GM12875 (cell line): ENCODE data around the gene RCAN3.
"Not testable (repeated sequence)": the region's sequence is repeated elsewhere in the genome, so short reads cannot be mapped to it uniquely, and the experiment has no call there.

Source experiments
- H3K4me3 ChIP-seq: one replicate; pipeline ENCODE4 v1.5.1; 2011; ENCODE audit warnings: low read depth, low read length, control low read depth
- TF ChIP-seq, protein P1 (sequence below): IDR thresholded peaks from 2 replicates; pipeline ENCODE4 v1.5.1; 2011; ENCODE audit warnings: low read depth, mild to moderate bottlenecking, control low read depth, inconsistent platforms, low read length, moderate library complexity, borderline replicate concordance; ENCODE audit not compliant: insufficient read depth

The RCAN3 gene

DNA sequence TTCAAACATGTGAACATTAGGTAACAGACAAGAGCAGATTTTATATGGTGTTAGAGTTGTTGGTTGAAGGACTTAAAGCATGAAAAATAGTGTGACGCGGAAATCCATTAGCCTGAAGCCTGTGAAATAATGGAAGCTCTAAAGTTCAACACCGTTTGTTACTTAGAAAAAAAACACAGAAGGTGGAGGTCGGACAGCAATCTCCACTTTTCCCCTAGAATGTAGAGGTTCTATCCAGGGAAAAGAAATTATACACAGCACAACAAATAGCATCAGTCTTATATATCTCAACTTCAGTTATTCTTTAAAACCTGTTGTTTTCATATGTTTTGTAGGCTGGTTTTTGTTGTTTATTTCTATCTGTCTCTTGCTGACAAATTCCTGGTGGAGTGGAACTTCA lies 1.9 kb downstream of the RCAN3 start:
- no peak overlapping the region for H3K4me3 ChIP-seq
- TF ChIP-seq, protein P1, sequence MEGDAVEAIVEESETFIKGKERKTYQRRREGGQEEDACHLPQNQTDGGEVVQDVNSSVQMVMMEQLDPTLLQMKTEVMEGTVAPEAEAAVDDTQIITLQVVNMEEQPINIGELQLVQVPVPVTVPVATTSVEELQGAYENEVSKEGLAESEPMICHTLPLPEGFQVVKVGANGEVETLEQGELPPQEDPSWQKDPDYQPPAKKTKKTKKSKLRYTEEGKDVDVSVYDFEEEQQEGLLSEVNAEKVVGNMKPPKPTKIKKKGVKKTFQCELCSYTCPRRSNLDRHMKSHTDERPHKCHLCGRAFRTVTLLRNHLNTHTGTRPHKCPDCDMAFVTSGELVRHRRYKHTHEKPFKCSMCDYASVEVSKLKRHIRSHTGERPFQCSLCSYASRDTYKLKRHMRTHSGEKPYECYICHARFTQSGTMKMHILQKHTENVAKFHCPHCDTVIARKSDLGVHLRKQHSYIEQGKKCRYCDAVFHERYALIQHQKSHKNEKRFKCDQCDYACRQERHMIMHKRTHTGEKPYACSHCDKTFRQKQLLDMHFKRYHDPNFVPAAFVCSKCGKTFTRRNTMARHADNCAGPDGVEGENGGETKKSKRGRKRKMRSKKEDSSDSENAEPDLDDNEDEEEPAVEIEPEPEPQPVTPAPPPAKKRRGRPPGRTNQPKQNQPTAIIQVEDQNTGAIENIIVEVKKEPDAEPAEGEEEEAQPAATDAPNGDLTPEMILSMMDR = no peak

DNA sequence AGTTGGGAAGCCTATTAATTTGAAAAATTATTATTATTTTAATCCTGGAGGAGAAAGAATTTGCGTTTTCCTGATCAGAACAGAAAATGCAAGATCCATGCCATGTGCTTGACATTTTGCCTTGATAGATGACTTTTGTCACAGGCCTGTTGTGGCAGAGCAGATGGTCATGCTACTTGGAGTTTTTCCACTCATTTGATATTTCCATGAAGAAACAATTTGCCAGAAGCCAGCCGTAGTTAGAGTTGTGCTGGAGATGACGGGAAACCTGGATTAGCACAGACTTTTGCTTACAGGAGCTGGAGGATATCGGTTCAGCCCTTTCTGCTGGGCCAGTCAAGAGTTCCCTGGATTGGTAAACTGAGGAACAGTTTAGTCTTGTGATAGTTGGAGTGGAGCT lies 3.2 kb downstream of the RCAN3 start:
- TF ChIP-seq, protein P1 = no peak

DNA sequence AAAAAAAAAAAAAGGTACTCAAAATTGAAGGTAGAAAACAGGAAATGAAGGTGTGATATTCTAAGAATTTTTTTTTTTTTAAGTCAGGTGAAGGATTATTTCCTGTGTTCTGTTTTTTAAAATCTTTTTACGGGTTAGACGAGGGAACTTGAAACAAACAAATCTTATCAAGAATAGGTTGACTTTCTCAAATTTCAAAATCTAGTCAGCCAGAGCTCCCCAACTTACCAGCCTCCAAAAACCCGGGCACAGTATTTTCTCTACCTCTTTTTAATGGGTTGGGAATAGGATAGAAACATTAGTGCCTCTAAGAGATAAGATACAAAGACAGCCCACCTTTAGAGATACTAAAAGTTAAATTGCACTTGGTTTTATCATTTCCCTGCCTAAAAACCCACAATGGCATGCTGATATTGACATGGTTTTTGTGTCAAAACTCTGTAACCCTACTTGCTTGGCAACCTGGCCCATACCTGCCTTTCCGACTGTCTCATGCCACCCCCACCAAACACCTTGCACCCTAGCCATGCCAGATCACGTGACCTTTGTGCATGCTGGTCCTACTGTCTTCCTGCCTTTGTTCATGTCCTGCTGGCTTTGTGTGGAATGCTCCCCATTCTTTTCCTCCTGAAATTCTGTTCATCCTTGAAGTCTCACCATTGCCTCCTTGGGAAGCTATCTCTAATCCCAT lies 4.2 kb downstream of the RCAN3 start:
- TF ChIP-seq, protein P1 = no peak
- no peak overlapping the region for H3K4me3 ChIP-seq

More for the DNA sequence above, 3.2 kb downstream of the RCAN3 start:
- H3K4me3 ChIP-seq = no peak overlapping the region

DNA sequence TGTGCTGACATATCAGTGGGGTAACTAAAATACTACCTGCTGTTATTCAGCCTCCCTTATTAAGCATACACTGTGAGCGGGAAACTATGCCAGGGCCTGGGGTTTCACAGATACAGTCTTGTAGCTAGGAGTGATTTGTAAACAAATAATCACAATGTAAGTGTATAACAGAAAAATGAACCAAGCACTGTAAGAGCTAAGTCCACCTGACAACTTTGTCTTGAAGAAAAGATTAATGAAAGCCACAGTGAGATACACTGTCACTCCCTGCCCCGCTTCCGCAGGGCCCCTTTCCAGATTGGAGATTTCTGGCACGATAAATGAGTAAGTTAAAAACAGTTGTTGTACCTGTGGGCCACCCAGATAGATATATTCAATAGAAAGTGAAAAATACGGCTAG lies 4.8 kb downstream of the RCAN3 start:
- H3K4me3 ChIP-seq = no peak overlapping the region
- TF ChIP-seq, protein P1 = no peak

DNA sequence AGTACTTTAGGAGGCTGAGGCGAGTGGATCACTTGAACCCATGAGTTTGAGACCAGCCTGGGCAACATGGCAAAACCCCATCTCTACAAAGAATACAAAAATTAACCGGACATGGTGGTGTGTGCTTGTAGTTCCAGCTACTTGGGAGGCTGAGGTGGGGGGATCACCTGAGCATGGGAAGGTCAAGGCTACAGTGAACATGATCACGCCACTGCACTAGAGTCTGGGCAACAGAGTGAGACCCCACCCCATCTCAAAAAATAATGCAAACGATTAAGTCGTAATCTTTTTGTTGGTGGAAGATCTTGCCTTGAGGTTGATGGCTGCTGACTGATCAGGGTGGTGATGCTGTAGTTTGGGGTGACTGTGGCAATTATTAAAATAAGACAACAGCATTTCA lies 6.3 kb downstream of the RCAN3 start:
- H3K4me3 ChIP-seq = no peak overlapping the region
- TF ChIP-seq, protein P1 = no peak

DNA sequence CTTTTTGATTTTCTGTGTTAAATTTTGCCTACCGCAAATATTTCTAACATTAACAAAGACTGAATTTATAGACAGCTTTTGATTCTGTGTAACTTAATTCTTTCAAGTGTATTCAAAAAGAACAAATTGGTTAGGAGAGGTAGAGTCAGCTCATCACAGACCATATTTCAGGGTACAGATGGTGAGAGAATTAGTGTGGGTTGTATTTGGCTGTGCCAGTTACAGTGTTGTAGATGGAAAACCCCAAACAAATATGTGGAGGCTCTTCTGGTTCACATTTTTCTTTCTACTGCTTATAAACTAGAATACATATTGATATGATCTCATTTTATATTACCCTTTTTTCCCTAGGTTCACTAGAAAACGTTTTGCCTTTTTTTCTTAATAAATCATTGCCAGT lies 11.1 kb downstream of the RCAN3 start:
- TF ChIP-seq, protein P1 = no peak
- H3K4me3 ChIP-seq = no peak overlapping the region

DNA sequence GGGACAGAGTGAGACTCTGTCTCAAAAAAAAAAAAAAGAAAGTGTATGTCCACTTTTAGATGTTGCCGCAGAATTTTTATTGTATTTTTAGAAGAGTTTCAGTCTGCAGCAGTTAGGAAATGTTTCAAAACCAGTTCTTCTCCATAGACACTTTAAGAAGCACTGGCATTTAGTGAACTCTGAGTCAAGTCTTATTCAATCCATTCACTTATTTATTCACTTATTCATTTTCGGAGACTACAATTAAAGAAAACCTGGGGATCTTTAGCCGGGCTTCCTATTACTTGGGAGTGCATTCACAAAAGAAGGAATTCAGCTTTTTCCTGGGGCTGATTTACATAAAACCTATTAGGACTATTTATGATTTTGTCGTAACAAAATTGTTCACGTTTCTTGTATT lies 12.3 kb downstream of the RCAN3 start:
- H3K4me3 ChIP-seq = no peak overlapping the region
- TF ChIP-seq, protein P1 = no peak

DNA sequence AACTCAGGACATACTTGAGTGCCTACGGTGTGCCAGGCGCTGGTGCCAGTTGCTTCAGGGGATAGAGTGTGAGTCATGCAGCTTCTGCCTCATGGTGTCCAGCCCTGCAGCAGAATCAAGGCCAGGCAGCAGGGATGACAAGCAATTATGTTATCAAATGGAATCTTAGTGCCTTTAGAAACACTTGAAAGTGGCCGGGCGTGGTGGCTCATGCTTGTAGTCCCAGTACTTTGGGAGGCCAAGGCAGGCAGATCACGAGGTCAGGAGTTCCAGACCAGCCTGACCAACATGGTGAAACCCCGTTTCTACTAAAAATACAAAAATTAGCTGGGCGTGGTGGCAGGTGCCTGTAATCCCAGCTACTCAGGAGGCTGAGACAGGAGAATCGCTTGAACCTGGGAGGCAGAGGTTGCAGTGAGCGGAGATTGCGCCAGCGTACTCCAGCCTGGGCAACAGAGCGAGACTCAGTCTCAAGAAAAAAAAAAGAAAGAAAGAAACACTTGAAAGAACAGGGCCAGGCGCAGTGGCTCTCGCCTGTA lies 13.1 kb downstream of the RCAN3 start:
- H3K4me3 ChIP-seq = not testable (repeated sequence)
